ENCODE data around the gene ALK.

GRCh38 chr2:29480426-29480825 is 441.0 kb downstream of the ALK start:
- TF ChIP-seq TCF12 (IDR thresholded peaks at IDR 0.05; ENCODE audit: low read depth) = no peak
- TF ChIP-seq, protein P1, sequence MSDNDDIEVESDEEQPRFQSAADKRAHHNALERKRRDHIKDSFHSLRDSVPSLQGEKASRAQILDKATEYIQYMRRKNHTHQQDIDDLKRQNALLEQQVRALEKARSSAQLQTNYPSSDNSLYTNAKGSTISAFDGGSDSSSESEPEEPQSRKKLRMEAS (IDR thresholded peaks at IDR 0.05) = no peak
- no peak for TF ChIP-seq REST (IDR thresholded peaks at IDR 0.05; ENCODE audit: low read depth)
- no peak for TF ChIP-seq TAF1 (IDR thresholded peaks at IDR 0.05; ENCODE audit: low read depth)
- TF ChIP-seq, protein P2, sequence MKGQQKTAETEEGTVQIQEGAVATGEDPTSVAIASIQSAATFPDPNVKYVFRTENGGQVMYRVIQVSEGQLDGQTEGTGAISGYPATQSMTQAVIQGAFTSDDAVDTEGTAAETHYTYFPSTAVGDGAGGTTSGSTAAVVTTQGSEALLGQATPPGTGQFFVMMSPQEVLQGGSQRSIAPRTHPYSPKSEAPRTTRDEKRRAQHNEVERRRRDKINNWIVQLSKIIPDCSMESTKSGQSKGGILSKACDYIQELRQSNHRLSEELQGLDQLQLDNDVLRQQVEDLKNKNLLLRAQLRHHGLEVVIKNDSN (IDR thresholded peaks at IDR 0.05) = no peak
- no peak for TF ChIP-seq FOXM1 (IDR thresholded peaks at IDR 0.05; ENCODE audit: borderline replicate concordance, low read depth)

All from Ishikawa (cell line).